ENCODE measurements around the gene KIF26A.

The KIF26A gene

GRCh38 chr14:104113631-104114420 is 24.6 kb upstream of the KIF26A start:
- no peak for DNase-seq

- no peak for DNase-seq
Observed at GRCh38 chr14:104114421-104115130, 23.8 kb upstream of the KIF26A start.

- no peak for DNase-seq
Observed at GRCh38 chr14:104115131-104115600, 23.2 kb upstream of the KIF26A start.

- no peak for DNase-seq
Observed at GRCh38 chr14:104115691-104116287, 22.6 kb upstream of the KIF26A start.

GRCh38 chr14:104116288-104116755 is 22.1 kb upstream of the KIF26A start:
- DNase-seq: no peak

- no peak for DNase-seq
Observed at GRCh38 chr14:104116756-104117340, 21.5 kb upstream of the KIF26A start.

- no peak for DNase-seq
Observed at GRCh38 chr14:104117341-104118005, 20.9 kb upstream of the KIF26A start.

GRCh38 chr14:104118006-104118844 is 20.2 kb upstream of the KIF26A start:
- no peak for DNase-seq

- DNase-seq: no peak
Observed at GRCh38 chr14:104119119-104119487, 19.3 kb upstream of the KIF26A start.

GRCh38 chr14:104119488-104120251 is 18.7 kb upstream of the KIF26A start:
- DNase-seq: no peak

GRCh38 chr14:104120281-104120741 is 18.1 kb upstream of the KIF26A start:
- DNase-seq: no peak

GRCh38 chr14:104121142-104121541 is 17.2 kb upstream of the KIF26A start:
- DNase-seq: no peak

- DNase-seq: no peak
Observed at GRCh38 chr14:104123879-104124278, 14.5 kb upstream of the KIF26A start.

- no peak for DNase-seq
Observed at GRCh38 chr14:104125011-104125410, 13.4 kb upstream of the KIF26A start.

- DNase-seq: no peak
Observed at GRCh38 chr14:104126753-104127152, 11.6 kb upstream of the KIF26A start.

- no peak for DNase-seq
Observed at GRCh38 chr14:104128981-104129380, 9.4 kb upstream of the KIF26A start.

GRCh38 chr14:104129556-104129955 is 8.8 kb upstream of the KIF26A start:
- no peak for DNase-seq

- DNase-seq: no peak
Observed at GRCh38 chr14:104130974-104131651, 7.3 kb upstream of the KIF26A start.

- no peak for DNase-seq
Observed at GRCh38 chr14:104131968-104132732, 6.2 kb upstream of the KIF26A start.

- DNase-seq: no peak
Observed at GRCh38 chr14:104132981-104133380, 5.4 kb upstream of the KIF26A start.
